Smooth muscle cell (in vitro differentiated cells): Measurements from ENCODE around the gene TMEM119. TPM values are rescaled to one million over a fixed set of nuclear protein-coding genes. Genes with fewer than 3 reads are reported as not detected.

Experiments used
- DNase-seq: peaks from one replicate; lab custom pipeline; 2025; ENCODE audit not compliant: unreplicated experiment; lab: John Stamatoyannopoulos, UW
- H2AFZ ChIP-seq: fragments of 200-600 bp; sonication (generic); 2 replicates; pipeline ENCODE4 v1.6.0; 2016; ENCODE audit warnings: antibody characterized with exemption, low read depth, mild to moderate bottlenecking
- H3F3A ChIP-seq: fragments of 200-600 bp; sonication (generic); 2 replicates; pipeline ENCODE4 v1.6.0; 2017; ENCODE audit warnings: antibody characterized with exemption, low read depth
- H3K27ac ChIP-seq: fragments of 200-600 bp; sonication (generic); 2 replicates; pipeline ENCODE4 v1.5.1; 2016; ENCODE audit warnings: low read depth, mild to moderate bottlenecking
- H3K27me3 ChIP-seq: fragments of 200-600 bp; sonication (generic); 2 replicates; pipeline ENCODE4 v1.6.1; 2016; ENCODE audit warnings: low read depth, mild to moderate bottlenecking
- H3K36me3 ChIP-seq: fragments of 200-600 bp; sonication (generic); 2 replicates; pipeline ENCODE4 v1.5.1; 2016; ENCODE audit warnings: low read depth
- H3K4me1 ChIP-seq: fragments of 200-600 bp; sonication (generic); 2 replicates; pipeline ENCODE4 v1.5.1; 2016; ENCODE audit warnings: low read depth
- H3K4me2 ChIP-seq: fragments of 200-600 bp; sonication (generic); 2 replicates; pipeline ENCODE4 v1.6.0; 2016; ENCODE audit warnings: mild to moderate bottlenecking
- H3K4me3 ChIP-seq: fragments of 200-600 bp; sonication (generic); 2 replicates; pipeline ENCODE4 v1.5.1; 2016; ENCODE audit warnings: mild to moderate bottlenecking
- H3K79me2 ChIP-seq: fragments of 200-600 bp; sonication (generic); 2 replicates; pipeline ENCODE4 v1.6.0; 2016; ENCODE audit warnings: low read depth, mild to moderate bottlenecking
- H3K9ac ChIP-seq: fragments of 200-600 bp; sonication (generic); 2 replicates; pipeline ENCODE4 v1.6.0; 2016; ENCODE audit warnings: low read depth
- H3K9me3 ChIP-seq: fragments of 200-600 bp; sonication (generic); replicated peaks from 2 replicates; pipeline ENCODE4 v1.5.1; 2016; ENCODE audit warnings: low read depth
- H4K20me1 ChIP-seq: fragments of 200-600 bp; sonication (generic); 2 replicates; pipeline ENCODE4 v1.6.0; 2016; ENCODE audit warnings: low read depth
- CTCF ChIP-seq: fragments of 200-600 bp; sonication (generic); IDR thresholded peaks from 2 replicates; pipeline ENCODE4 v1.5.1; 2017; ENCODE audit warnings: borderline replicate concordance, mild to moderate bottlenecking, antibody characterized with exemption; ENCODE audit not compliant: insufficient read depth, poor library complexity, severe bottlenecking
- WGBS: methylation state at CpG from one replicate; pipeline ENCODE4 v1.1.7; 2016; ENCODE audit warnings: low lambda C conversion rate; 5-methylcytosine and 5-hydroxymethylcytosine counted together
- polyA plus RNA-seq: library from polyadenylated mRNA; unstranded; fragments of >200 nt; fragmentation: Nextera tagmentation; extraction: Ambion mirVana; gene quantifications from 2 replicates; pipeline ENCODE4 v1.2.1, GENCODE V29; 2016
- total RNA-seq: library from RNA; depleted of rRNA; stranded (reverse); fragments of >200 nt; gene quantifications from 2 replicates; pipeline ENCODE4 v1.2.3, GENCODE V29; 2014

Gene TMEM119
- total and polyA plus RNA-seq, 2 experiments from 2014 or later = 40.9 to 103 TPM

GRCh38 chr12:108604208-108604941, 6.5 kb upstream of the TMEM119 start:
- H4K20me1 ChIP-seq = no peaks in the 10 kb centered on the region
- H3K79me2 ChIP-seq = no peaks in the 10 kb centered on the region
- no peak overlapping the region for H3K4me3 ChIP-seq
- H3F3A ChIP-seq = no peaks in the 10 kb centered on the region
- TF ChIP-seq CTCF = no peak
- H3K27me3 ChIP-seq = no peaks in the 10 kb centered on the region
- no peak overlapping the region for H3K4me2 ChIP-seq
- no peak overlapping the region for H3K9ac ChIP-seq
- 69% methylated on average over 14 of the region's 14 CpGs for WGBS
- H3K4me1 ChIP-seq = no peaks in the 10 kb centered on the region
- H3K36me3 ChIP-seq = no peaks in the 10 kb centered on the region
- no peaks in the 10 kb centered on the region for H3K9me3 ChIP-seq
- H3K27ac ChIP-seq = no peak overlapping the region
- no peak overlapping the region for H2AFZ ChIP-seq
- DNase-seq = no peak

DNA sequence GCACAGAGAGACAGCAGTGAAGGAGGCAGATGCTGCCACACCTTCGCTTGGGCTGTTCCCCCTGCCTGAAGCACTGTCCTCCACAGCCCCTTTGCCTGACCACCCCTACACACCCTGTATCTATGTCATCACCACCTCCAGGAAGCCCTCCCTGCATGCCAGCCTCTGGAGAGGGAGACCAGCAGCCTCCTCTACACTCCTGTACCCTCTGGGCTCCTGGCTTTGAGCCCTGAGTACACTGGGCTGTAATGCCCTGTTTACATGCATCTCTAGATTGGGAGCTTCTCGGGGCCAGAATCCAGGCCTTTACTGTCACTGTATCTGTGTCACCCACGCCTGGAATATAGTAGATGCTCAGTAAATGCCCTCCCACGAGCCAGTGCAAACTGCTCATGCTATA, 5.9 kb upstream of the TMEM119 start:
- H3K4me2 ChIP-seq = no peak overlapping the region
- no peaks in the 10 kb centered on the region for H3K4me1 ChIP-seq
- no peak overlapping the region for H2AFZ ChIP-seq
- H3K36me3 ChIP-seq = no peaks in the 10 kb centered on the region
- no peaks in the 10 kb centered on the region for H3F3A ChIP-seq
- WGBS = 88% methylated on average over 4 of the region's 4 CpGs
- TF ChIP-seq CTCF = no peak
- H3K27ac ChIP-seq = no peak overlapping the region
- no peaks in the 10 kb centered on the region for H3K27me3 ChIP-seq
- DNase-seq = no peak
- H3K79me2 ChIP-seq = no peaks in the 10 kb centered on the region
- H3K9ac ChIP-seq = no peak overlapping the region
- H3K9me3 ChIP-seq = no peaks in the 10 kb centered on the region
- no peak overlapping the region for H3K4me3 ChIP-seq
- no peaks in the 10 kb centered on the region for H4K20me1 ChIP-seq

DNA sequence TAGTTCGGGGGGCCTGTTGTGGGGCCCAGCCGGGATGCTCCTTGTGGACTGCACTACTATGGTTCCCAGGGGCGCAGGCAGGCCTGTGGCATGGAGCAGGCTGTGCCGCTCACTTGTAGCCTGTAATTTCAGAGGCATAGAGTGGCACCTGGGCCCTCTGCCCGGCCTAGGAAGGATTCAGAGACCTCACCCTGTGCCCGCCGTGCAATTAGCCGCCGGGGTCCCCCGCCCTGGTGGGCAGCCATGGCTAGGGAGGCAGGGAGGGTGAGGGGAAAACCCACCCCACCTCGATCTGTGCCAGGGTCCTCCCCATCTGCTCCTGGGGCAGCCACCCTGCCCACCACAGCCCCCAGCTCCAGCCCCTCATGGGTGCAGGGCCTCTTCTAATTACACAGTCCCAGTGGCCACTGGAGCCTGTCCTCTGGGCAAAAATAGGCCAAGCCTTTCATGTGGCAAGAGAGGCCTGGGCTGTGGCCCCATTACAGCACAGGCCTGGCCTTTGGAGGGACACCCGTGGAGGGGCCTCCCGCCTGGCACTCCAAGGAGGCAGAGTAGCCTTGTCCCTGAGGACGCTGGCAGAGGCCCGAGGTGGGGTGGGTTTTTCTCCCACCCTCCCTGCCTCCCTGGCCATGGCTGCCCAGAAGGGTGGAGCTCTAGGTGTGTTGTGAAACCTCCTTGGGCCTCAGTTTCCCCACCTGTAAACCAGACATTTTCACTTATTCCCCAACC, 5.3 kb upstream of the TMEM119 start:
- DNase-seq = no peak
- Histone ChIP-seq H3F3A (no peaks in the 10 kb centered on the region), H3K4me1 (no peaks in the 10 kb centered on the region), H3K9me3 (no peaks in the 10 kb centered on the region), H3K4me2 (no peak overlapping the region), H2AFZ (no peak overlapping the region), H3K27me3 (no peaks in the 10 kb centered on the region), H4K20me1 (no peaks in the 10 kb centered on the region), H3K27ac (no peak overlapping the region), H3K36me3 (no peaks in the 10 kb centered on the region), H3K79me2 (no peaks in the 10 kb centered on the region), H3K4me3 (no peak overlapping the region), H3K9ac (no peak overlapping the region)
- TF ChIP-seq CTCF = no peak
- WGBS = 92% methylated on average over 15 of the region's 15 CpGs
